ENCODE data around the gene FAM53A. TPM values are rescaled to one million over a fixed set of nuclear protein-coding genes. Genes with fewer than 3 reads are reported as not detected.

FAM53A gene
- total and polyA plus RNA-seq, 2 of the 13 experiments (the other 11 are each of a cell fraction or from before 2014, with no cell fraction given): 0.48 to 1.1 TPM

DNA sequence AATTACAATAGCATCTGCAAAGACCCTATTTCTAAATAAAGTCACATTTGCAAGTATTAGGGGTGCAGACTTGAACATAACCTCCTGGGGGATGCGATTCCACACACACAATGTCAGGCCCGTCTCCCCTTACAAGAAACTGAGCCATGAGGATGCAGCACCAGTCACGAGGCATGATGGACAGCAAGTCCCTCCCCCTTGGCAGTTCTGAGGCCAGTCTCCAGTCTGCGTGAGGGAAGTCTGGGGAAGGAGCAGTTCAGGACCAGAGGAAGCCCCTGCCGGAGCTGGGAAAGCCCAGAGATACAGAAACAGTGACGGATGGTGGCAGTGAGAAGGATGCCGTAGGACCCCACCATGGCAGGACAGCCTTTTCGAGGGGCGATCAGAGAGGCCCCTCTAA, 9.4 kb downstream of the FAM53A start:
- Histone ChIP-seq H3K4me3 (replicated peaks in 1 of 3; ENCODE audit: insufficient read depth in 1 of 3, low read depth in 2 of 3, low read length in 3 of 3) (no peak overlapping the region), H3K9me3 (ENCODE audit: low read length) (no peaks in the 10 kb centered on the region), H3K4me1 (ENCODE audit: insufficient read depth, low read length) (peaks cover 20% of the 10 kb centered on the region), H3K4me2 (ENCODE audit: low read depth, low read length) (no peak overlapping the region), H3K79me2 (ENCODE audit: insufficient read depth, low read length) (no peaks in the 10 kb centered on the region), H2AFZ (ENCODE audit: low read length) (no peak overlapping the region), H4K20me1 (ENCODE audit: insufficient read depth, low read length) (no peaks in the 10 kb centered on the region), H3K27ac (ENCODE audit: extremely low read length, insufficient read depth, low read length) (no peak overlapping the region), H3K9ac (ENCODE audit: insufficient read depth, low read depth, low read length) (no peak overlapping the region), H3K36me3 (replicated peaks in 1 of 2; ENCODE audit: control insufficient read depth in 1 of 2, insufficient read depth in 2 of 2, low read length in 2 of 2) (no peaks in the 10 kb centered on the region), H3K27me3 (ENCODE audit: control insufficient read depth in 1 of 2, insufficient read depth in 2 of 2, low read length in 2 of 2) (peaks cover 0 to 17% of the 10 kb centered on the region in 2 experiments; a peak in 2 of 5 replicates)
- WGBS (ENCODE audit: low lambda C conversion rate): 33% methylated on average over 9 of the region's 9 CpGs
- POLR2A ChIA-PET: no interaction called here
- FAIRE-seq (no peak), DNase-seq (ENCODE audit: low spot score) (no peak), ATAC-seq (no peak)
- BruUV-seq (replicated peaks): no TSS peak
- CTCF ChIA-PET (ENCODE audit: low intra/inter-chr PET ratio, low total read pairs): no interaction called here
- intact Hi-C loops (cut with micrococcal nuclease; ENCODE audit: unreplicated experiment) (no loop called here), in situ Hi-C loops (cut with HindIII; ENCODE audit: extremely low pct_ligation_motif_present, low pct_unique_long_range_greater_than_20kb) (no loop called here)
- TF ChIP-seq ZFP82 (CRISPR knock-in tag; IDR thresholded peaks at IDR 0.05; ENCODE audit: borderline replicate concordance) (no peak), GTF3A (CRISPR knock-in tag; conservative IDR thresholded peaks at IDR 0.05) (no peak), HOXA5 (CRISPR knock-in tag; IDR thresholded peaks at IDR 0.05) (no peak), U2AF2 (IDR thresholded peaks at IDR 0.05; ENCODE audit: low read depth, low read length) (no peak), PRPF4 (IDR thresholded peaks at IDR 0.05; ENCODE audit: low read depth, low read length, poor library complexity, severe bottlenecking) (no peak), ZNF691 (CRISPR knock-in tag; IDR thresholded peaks at IDR 0.05; ENCODE audit: borderline replicate concordance, low read depth) (no peak), ZFX (CRISPR knock-in tag; IDR thresholded peaks at IDR 0.05; ENCODE audit: low read depth) (no peak), ZNF350 (CRISPR knock-in tag; IDR thresholded peaks at IDR 0.05; ENCODE audit: borderline replicate concordance, low read depth) (no peak), SRF (IDR thresholded peaks at IDR 0.05; ENCODE audit: low read depth, low read length) (no peak), KDM2A (CRISPR knock-in tag; IDR thresholded peaks at IDR 0.05; ENCODE audit: borderline replicate concordance, low read depth) (no peak), IRF1 (CRISPR knock-in tag; IDR thresholded peaks at IDR 0.05; ENCODE audit: low read depth) (no peak), TEAD2 (CRISPR knock-in tag; IDR thresholded peaks at IDR 0.05) (no peak), ZNF512B (CRISPR knock-in tag; IDR thresholded peaks at IDR 0.05; ENCODE audit: borderline replicate concordance) (no peak)
- TF ChIP-seq, protein P1, sequence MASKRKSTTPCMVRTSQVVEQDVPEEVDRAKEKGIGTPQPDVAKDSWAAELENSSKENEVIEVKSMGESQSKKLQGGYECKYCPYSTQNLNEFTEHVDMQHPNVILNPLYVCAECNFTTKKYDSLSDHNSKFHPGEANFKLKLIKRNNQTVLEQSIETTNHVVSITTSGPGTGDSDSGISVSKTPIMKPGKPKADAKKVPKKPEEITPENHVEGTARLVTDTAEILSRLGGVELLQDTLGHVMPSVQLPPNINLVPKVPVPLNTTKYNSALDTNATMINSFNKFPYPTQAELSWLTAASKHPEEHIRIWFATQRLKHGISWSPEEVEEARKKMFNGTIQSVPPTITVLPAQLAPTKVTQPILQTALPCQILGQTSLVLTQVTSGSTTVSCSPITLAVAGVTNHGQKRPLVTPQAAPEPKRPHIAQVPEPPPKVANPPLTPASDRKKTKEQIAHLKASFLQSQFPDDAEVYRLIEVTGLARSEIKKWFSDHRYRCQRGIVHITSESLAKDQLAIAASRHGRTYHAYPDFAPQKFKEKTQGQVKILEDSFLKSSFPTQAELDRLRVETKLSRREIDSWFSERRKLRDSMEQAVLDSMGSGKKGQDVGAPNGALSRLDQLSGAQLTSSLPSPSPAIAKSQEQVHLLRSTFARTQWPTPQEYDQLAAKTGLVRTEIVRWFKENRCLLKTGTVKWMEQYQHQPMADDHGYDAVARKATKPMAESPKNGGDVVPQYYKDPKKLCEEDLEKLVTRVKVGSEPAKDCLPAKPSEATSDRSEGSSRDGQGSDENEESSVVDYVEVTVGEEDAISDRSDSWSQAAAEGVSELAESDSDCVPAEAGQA (IDR thresholded peaks at IDR 0.05; ENCODE audit: low read depth): no peak
- TF ChIP-seq, protein P1 (CRISPR knock-in tag; IDR thresholded peaks at IDR 0.05; ENCODE audit: borderline replicate concordance): no peak

Data from HepG2 (cell line).